NT2/D1 (cell line): Measurements from ENCODE around the gene GPR15.

ENCODE experiments used
- DNase-seq: peaks from one replicate; pipeline ENCODE4 v3.0.0-alpha.2; 2011; ENCODE audit warnings: low read depth, low spot score
- H3K27me3 ChIP-seq: 2 replicates; pipeline ENCODE4 v1.6.0; 2011; ENCODE audit warnings: mild to moderate bottlenecking; ENCODE audit not compliant: insufficient read length, insufficient read depth
- H3K36me3 ChIP-seq: 2 replicates; pipeline ENCODE4 v1.6.1; 2011; ENCODE audit warnings: mild to moderate bottlenecking, low read length, mixed read lengths; ENCODE audit not compliant: insufficient read depth, insufficient read length
- H3K4me1 ChIP-seq: 2 replicates; pipeline ENCODE4 v1.5.1; 2011; ENCODE audit not compliant: insufficient read depth, insufficient read length
- H3K4me3 ChIP-seq: 2 replicates; pipeline ENCODE4 v1.5.1; 2011; ENCODE audit warnings: low read depth; ENCODE audit not compliant: insufficient read length
- H3K9ac ChIP-seq: 2 replicates; pipeline ENCODE4 v1.6.0; 2011; ENCODE audit warnings: low read depth; ENCODE audit not compliant: insufficient read length
- H3K9me3 ChIP-seq: 2 replicates; pipeline ENCODE4 v1.5.1; 2011; ENCODE audit warnings: mild to moderate bottlenecking, low read length; ENCODE audit not compliant: insufficient read depth
- SUZ12 ChIP-seq: IDR thresholded peaks from 2 replicates; pipeline ENCODE4 v1.6.1; 2011; ENCODE audit not compliant: insufficient read length, insufficient read depth; ENCODE audit errors: extremely low read depth
- YY1 ChIP-seq: IDR thresholded peaks from 2 replicates; pipeline ENCODE4 v1.6.1; 2011; ENCODE audit not compliant: insufficient read length, insufficient read depth
- ZNF274 ChIP-seq: IDR thresholded peaks from 2 replicates; pipeline ENCODE4 v1.6.1; 2011; ENCODE audit warnings: mild to moderate bottlenecking, low read depth, low read length

Gene GPR15

GRCh38 chr3:98504539-98504938, 27.2 kb upstream of the GPR15 start:
- no peak overlapping the region for H3K4me3 ChIP-seq
- H3K4me1 ChIP-seq: no peaks in the 10 kb centered on the region
- no peak for DNase-seq
- H3K9ac ChIP-seq: no peak overlapping the region
- H3K27me3 ChIP-seq: no peaks in the 10 kb centered on the region
- TF ChIP-seq SUZ12 (no peak), ZNF274 (no peak), YY1 (no peak)
- no peaks in the 10 kb centered on the region for H3K36me3 ChIP-seq
- no peaks in the 10 kb centered on the region for H3K9me3 ChIP-seq

- no peak for DNase-seq
- no peaks in the 10 kb centered on the region for H3K27me3 ChIP-seq
Observed at GRCh38 chr3:98508582-98508981, 23.2 kb upstream of the GPR15 start.

GRCh38 chr3:98512576-98512975, 19.2 kb upstream of the GPR15 start:
- Histone ChIP-seq H3K27me3 (no peaks in the 10 kb centered on the region), H3K4me1 (no peaks in the 10 kb centered on the region), H3K9me3 (no peaks in the 10 kb centered on the region), H3K4me3 (no peak overlapping the region), H3K9ac (no peak overlapping the region), H3K36me3 (peaks cover 29% of the 10 kb centered on the region)
- no peak for DNase-seq
- TF ChIP-seq ZNF274: no peak
- TF ChIP-seq SUZ12: no peak

More at GRCh38 chr3:98508582-98508981, 23.2 kb upstream of the GPR15 start:
- Histone ChIP-seq H3K9me3 (no peaks in the 10 kb centered on the region), H3K4me3 (no peak overlapping the region), H3K36me3 (no peaks in the 10 kb centered on the region), H3K9ac (no peak overlapping the region), H3K4me1 (no peaks in the 10 kb centered on the region)
- TF ChIP-seq SUZ12 (no peak), YY1 (no peak), ZNF274 (no peak)

GRCh38 chr3:98513091-98513511, 18.7 kb upstream of the GPR15 start:
- H3K27me3 ChIP-seq: no peaks in the 10 kb centered on the region
- no peak for DNase-seq
- H3K4me3 ChIP-seq: no peak overlapping the region
- TF ChIP-seq SUZ12 (no peak), YY1 (no peak), ZNF274 (no peak)
- no peaks in the 10 kb centered on the region for H3K4me1 ChIP-seq
- no peak overlapping the region for H3K9ac ChIP-seq
- H3K9me3 ChIP-seq: no peaks in the 10 kb centered on the region
- peaks cover 34% of the 10 kb centered on the region for H3K36me3 ChIP-seq

- peaks cover 40% of the 10 kb centered on the region for H3K36me3 ChIP-seq
- TF ChIP-seq YY1: no peak
- TF ChIP-seq ZNF274: no peak
- TF ChIP-seq SUZ12: no peak
- DNase-seq: no peak
- no peak overlapping the region for H3K4me3 ChIP-seq
- H3K4me1 ChIP-seq: no peaks in the 10 kb centered on the region
- H3K9me3 ChIP-seq: no peaks in the 10 kb centered on the region
- no peak overlapping the region for H3K9ac ChIP-seq
- H3K27me3 ChIP-seq: no peaks in the 10 kb centered on the region
Observed at GRCh38 chr3:98513736-98514135, 18.0 kb upstream of the GPR15 start.

GRCh38 chr3:98514948-98515347, 16.8 kb upstream of the GPR15 start:
- no peak for TF ChIP-seq YY1
- TF ChIP-seq ZNF274: no peak
- TF ChIP-seq SUZ12: no peak
- H3K4me1 ChIP-seq: no peaks in the 10 kb centered on the region
- DNase-seq: no peak
- no peaks in the 10 kb centered on the region for H3K9me3 ChIP-seq
- H3K36me3 ChIP-seq: peaks cover 53% of the 10 kb centered on the region
- H3K27me3 ChIP-seq: no peaks in the 10 kb centered on the region
- no peak overlapping the region for H3K4me3 ChIP-seq
- H3K9ac ChIP-seq: no peak overlapping the region

GRCh38 chr3:98518816-98519215, 13.0 kb upstream of the GPR15 start:
- Histone ChIP-seq H3K4me3 (no peak overlapping the region), H3K36me3 (peaks cover 66% of the 10 kb centered on the region), H3K9ac (no peak overlapping the region), H3K4me1 (no peaks in the 10 kb centered on the region), H3K9me3 (no peaks in the 10 kb centered on the region), H3K27me3 (no peaks in the 10 kb centered on the region)
- TF ChIP-seq SUZ12 (no peak), YY1 (no peak), ZNF274 (no peak)
- no peak for DNase-seq

- DNase-seq: no peak
- Histone ChIP-seq H3K27me3 (no peaks in the 10 kb centered on the region), H3K9me3 (no peaks in the 10 kb centered on the region), H3K4me1 (no peaks in the 10 kb centered on the region), H3K36me3 (peaks cover 66% of the 10 kb centered on the region), H3K4me3 (no peak overlapping the region), H3K9ac (no peak overlapping the region)
- TF ChIP-seq SUZ12 (no peak), YY1 (no peak), ZNF274 (no peak)
Observed at GRCh38 chr3:98519351-98519750, 12.4 kb upstream of the GPR15 start.
